ENCODE results near the gene STON2. TPM values are rescaled to one million over a fixed set of nuclear protein-coding genes. Genes with fewer than 3 reads are reported as not detected.

The STON2 gene
- total RNA-seq, 1 experiment from 2014 or later: 28.2 TPM

DNA sequence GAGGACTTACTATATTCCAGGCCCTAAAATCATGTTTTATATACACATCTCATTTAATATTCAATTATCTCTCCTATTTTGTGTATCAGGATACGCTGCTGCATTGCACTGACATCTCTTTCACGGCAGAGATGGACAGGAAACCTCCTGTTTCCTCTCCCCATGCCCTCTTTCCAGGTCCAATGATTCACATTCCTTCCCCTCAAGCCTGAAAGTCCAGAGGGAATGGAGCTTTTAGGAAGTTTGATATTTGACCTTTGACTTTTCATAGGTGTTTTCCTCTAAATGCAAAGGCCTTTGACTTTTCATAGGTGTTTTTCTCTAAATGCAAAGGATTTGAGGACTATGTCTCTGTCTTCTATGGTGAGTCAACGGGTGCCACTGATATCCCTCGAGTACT, 89.5 kb downstream of the STON2 start:
- H3K27ac Mint-ChIP-seq (ENCODE audit: unreplicated experiment): no peak overlapping the region
- CTCF ChIA-PET: no interaction called here
- no peaks in the 10 kb centered on the region for H3K27me3 Mint-ChIP-seq (ENCODE audit: unreplicated experiment)
- DNase-seq: no peak
- intact Hi-C loops (cut with micrococcal nuclease; ENCODE audit: unreplicated experiment): no loop called here
- no TSS peak for BruUV-seq (replicated peaks)
- TF ChIP-seq, protein P1, sequence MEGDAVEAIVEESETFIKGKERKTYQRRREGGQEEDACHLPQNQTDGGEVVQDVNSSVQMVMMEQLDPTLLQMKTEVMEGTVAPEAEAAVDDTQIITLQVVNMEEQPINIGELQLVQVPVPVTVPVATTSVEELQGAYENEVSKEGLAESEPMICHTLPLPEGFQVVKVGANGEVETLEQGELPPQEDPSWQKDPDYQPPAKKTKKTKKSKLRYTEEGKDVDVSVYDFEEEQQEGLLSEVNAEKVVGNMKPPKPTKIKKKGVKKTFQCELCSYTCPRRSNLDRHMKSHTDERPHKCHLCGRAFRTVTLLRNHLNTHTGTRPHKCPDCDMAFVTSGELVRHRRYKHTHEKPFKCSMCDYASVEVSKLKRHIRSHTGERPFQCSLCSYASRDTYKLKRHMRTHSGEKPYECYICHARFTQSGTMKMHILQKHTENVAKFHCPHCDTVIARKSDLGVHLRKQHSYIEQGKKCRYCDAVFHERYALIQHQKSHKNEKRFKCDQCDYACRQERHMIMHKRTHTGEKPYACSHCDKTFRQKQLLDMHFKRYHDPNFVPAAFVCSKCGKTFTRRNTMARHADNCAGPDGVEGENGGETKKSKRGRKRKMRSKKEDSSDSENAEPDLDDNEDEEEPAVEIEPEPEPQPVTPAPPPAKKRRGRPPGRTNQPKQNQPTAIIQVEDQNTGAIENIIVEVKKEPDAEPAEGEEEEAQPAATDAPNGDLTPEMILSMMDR (IDR thresholded peaks at IDR 0.05; ENCODE audit: unreplicated experiment): no peak
- no peaks in the 10 kb centered on the region for H3K36me3 Mint-ChIP-seq (ENCODE audit: insufficient read depth, unreplicated experiment)
- H3K9me3 Mint-ChIP-seq (ENCODE audit: low read depth, unreplicated experiment): no peaks in the 10 kb centered on the region
- peaks cover 10% of the 10 kb centered on the region for H3K4me1 Mint-ChIP-seq (ENCODE audit: low read depth, unreplicated experiment)
- H3K4me3 Mint-ChIP-seq (ENCODE audit: low read depth, unreplicated experiment): no peak overlapping the region

DNA sequence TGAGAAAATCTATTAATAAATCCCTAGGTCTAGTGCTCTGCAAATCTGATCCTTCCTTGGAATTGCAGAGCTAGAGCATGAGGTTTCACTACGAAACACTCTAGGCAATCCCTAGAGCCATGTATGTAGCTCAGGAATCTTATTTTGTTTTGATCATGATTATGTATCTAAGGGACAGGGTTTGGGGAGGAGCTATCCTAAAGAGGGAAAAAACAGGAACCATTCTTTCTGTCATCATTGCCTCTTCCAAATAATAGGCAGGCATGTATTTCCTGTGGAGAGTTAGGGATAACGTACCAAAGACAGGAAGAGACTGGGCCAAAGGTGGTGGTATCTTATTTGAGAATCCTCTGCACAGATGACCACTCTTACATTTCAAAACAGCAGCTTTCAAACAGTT, 90.6 kb downstream of the STON2 start:
- peaks cover 18% of the 10 kb centered on the region for H3K4me1 Mint-ChIP-seq (ENCODE audit: low read depth, unreplicated experiment)
- intact Hi-C loops (cut with micrococcal nuclease; ENCODE audit: unreplicated experiment): no loop called here
- TF ChIP-seq, protein P1 (IDR thresholded peaks at IDR 0.05; ENCODE audit: unreplicated experiment): no peak
- H3K27me3 Mint-ChIP-seq (ENCODE audit: unreplicated experiment): no peaks in the 10 kb centered on the region
- H3K27ac Mint-ChIP-seq (ENCODE audit: unreplicated experiment): no peak overlapping the region
- CTCF ChIA-PET: no interaction called here
- H3K9me3 Mint-ChIP-seq (ENCODE audit: low read depth, unreplicated experiment): no peaks in the 10 kb centered on the region
- no TSS peak for BruUV-seq (replicated peaks)
- DNase-seq: no peak
- H3K36me3 Mint-ChIP-seq (ENCODE audit: insufficient read depth, unreplicated experiment): no peaks in the 10 kb centered on the region
- H3K4me3 Mint-ChIP-seq (ENCODE audit: low read depth, unreplicated experiment): no peak overlapping the region

DNA sequence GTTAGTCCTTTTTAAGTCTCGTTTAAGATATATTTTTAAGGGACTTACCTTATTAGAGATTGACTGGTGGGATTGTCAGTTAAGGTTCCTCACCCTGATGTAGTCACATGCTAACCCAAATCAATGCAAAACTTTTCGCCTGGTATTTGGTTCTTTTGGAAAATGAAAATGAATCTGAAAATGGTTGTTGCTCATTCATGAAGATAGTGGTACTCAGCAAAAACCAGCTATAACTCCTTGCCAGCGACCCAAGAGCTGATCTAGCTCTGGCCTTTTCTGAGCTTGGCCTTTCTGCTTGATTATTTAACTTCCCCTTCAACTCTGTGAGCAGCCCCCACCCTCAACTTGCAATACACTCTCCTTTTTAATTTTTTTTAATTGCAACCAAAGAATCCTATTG, 94.4 kb downstream of the STON2 start:
- H3K27ac Mint-ChIP-seq (ENCODE audit: unreplicated experiment): no peak overlapping the region
- TF ChIP-seq, protein P1 (IDR thresholded peaks at IDR 0.05; ENCODE audit: unreplicated experiment): no peak
- no peaks in the 10 kb centered on the region for H3K27me3 Mint-ChIP-seq (ENCODE audit: unreplicated experiment)
- CTCF ChIA-PET: no interaction called here
- no peak overlapping the region for H3K4me3 Mint-ChIP-seq (ENCODE audit: low read depth, unreplicated experiment)
- H3K9me3 Mint-ChIP-seq (ENCODE audit: low read depth, unreplicated experiment): no peaks in the 10 kb centered on the region
- DNase-seq: no peak
- H3K36me3 Mint-ChIP-seq (ENCODE audit: insufficient read depth, unreplicated experiment): peaks cover 12% of the 10 kb centered on the region
- peaks cover 42% of the 10 kb centered on the region for H3K4me1 Mint-ChIP-seq (ENCODE audit: low read depth, unreplicated experiment)
- BruUV-seq (replicated peaks): no TSS peak
- intact Hi-C loops (cut with micrococcal nuclease; ENCODE audit: unreplicated experiment): no loop called here

DNA sequence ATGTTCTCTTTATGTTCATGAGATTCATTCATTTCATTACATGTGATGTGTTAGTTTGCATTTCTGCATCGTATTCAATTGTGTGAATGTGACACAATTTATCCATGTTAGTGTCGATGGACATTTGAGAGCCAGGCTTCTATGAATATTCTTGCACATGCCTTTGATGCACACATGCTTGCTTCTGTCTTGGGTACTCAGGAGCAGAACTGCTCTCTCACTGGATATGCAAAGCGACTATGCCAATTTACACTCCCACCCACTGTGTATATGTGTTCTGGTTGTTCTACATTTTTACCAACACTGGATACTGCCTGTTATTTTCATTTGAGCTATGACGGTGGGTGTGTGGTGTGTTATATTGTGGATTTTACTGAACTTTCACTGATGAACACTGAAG, 95.1 kb downstream of the STON2 start:
- peak overlapping the region; percentile 72 for H3K27ac Mint-ChIP-seq (ENCODE audit: unreplicated experiment)
- peaks cover 12% of the 10 kb centered on the region for H3K36me3 Mint-ChIP-seq (ENCODE audit: insufficient read depth, unreplicated experiment)
- intact Hi-C loops (cut with micrococcal nuclease; ENCODE audit: unreplicated experiment): no loop called here
- no peak overlapping the region for H3K4me3 Mint-ChIP-seq (ENCODE audit: low read depth, unreplicated experiment)
- H3K4me1 Mint-ChIP-seq (ENCODE audit: low read depth, unreplicated experiment): peaks cover 42% of the 10 kb centered on the region
- CTCF ChIA-PET: no interaction called here
- BruUV-seq (replicated peaks): no TSS peak
- H3K27me3 Mint-ChIP-seq (ENCODE audit: unreplicated experiment): no peaks in the 10 kb centered on the region
- TF ChIP-seq, protein P1 (IDR thresholded peaks at IDR 0.05; ENCODE audit: unreplicated experiment): no peak
- no peak for DNase-seq
- no peaks in the 10 kb centered on the region for H3K9me3 Mint-ChIP-seq (ENCODE audit: low read depth, unreplicated experiment)

Data from Calu3 (cell line).